ENCODE data around the gene ASMTL.
"Not testable (repeated sequence)": the region's sequence is repeated elsewhere in the genome, so short reads cannot be mapped to it uniquely, and the experiment has no call there.

Gene ASMTL

DNA sequence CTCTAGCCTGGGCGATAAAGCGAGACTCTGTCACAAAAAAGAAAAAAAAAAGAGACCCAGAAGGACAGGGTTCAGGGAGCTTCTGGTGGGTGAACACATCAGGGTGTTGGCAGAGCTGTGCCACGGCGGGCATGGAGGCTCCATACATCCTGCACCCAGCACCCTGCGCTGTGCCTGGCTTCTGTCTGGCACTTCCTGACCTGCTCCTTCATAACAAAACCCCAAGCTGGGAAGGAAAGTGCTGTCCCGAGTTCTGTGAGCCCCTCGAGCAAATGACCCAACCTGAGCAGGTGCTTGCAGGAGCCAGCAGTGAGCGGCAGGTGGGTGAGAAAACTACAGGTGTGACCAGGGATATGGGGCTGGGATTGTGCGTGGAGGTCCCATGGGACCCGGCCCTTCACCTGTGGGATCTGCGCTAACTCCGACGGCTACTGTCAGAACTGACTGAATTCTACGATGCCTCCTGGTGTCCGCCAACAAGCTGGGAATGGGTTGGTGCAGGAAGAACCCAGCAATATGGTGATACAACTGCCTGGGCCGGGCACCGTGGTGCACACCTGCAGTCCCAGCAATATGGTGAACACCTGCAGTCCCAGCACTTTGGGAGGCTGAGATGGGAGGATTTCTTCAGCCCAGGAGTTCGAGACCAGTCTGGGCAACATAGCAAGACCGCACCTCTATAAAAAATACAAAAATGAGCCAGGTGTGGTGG is 18.9 kb downstream of the ASMTL start:
- no peak for DNase-seq (ENCODE audit: low spot score)

GRCh38 chrX:1430451-1430850 is 22.3 kb downstream of the ASMTL start:
- DNase-seq (ENCODE audit: low spot score) = no peak

- no peak for DNase-seq (ENCODE audit: low spot score)
Measured at GRCh38 chrX:1427756-1428155, 25.0 kb downstream of the ASMTL start.

- DNase-seq (ENCODE audit: low spot score) = not testable (repeated sequence)
Measured at GRCh38 chrX:1426321-1426720, 26.4 kb downstream of the ASMTL start.

- no peak for DNase-seq (ENCODE audit: low spot score)
Measured at GRCh38 chrX:1425381-1425780, 27.3 kb downstream of the ASMTL start.

- no peak for DNase-seq (ENCODE audit: low spot score)
Measured at GRCh38 chrX:1424147-1424851, 28.4 kb downstream of the ASMTL start.

DNA sequence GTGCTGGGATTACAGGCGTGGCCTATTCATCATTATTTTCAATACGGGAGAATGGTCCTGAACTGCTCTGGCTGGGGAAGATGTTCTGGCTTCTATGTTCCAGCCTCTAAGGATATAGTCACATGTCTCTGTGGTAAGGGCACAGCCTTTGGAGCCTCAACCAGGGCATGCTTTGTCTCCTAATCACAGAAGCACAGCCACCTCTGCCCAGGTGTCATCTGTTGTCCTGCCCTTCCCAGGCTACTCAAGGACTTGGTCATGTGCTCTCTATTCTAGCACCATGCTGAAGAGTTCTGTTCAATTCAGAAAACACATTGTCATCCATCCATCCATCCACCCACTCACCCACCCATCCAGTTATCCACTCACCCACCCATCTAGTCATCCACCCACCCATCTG is 29.5 kb downstream of the ASMTL start:
- no peak for DNase-seq (ENCODE audit: low spot score)

- no peak for DNase-seq (ENCODE audit: low spot score)
Measured at GRCh38 chrX:1422135-1422465, 30.6 kb downstream of the ASMTL start.

- no peak for DNase-seq (ENCODE audit: low spot score)
Measured at GRCh38 chrX:1421433-1422134, 31.1 kb downstream of the ASMTL start.

DNA sequence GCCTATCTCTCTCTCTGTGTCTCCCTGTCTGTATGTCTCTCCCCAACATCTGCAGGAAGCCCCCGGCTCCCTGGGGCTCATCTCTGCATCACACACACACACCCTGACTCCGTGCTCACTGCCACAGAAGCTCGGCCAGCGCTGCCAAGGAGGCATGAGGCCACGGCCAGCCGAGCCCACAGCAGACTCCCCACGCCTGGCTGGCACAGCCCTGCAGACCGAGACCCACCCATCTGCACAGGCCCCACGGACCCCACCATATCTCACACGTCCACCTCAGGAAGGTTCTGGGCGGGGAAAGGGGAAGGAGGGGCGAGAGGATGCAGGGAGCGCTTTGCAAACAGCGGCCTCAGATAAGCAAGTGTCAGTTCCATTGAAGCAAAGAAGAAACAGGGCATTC is 32.3 kb downstream of the ASMTL start:
- no peak for DNase-seq (ENCODE audit: low spot score)

DNA sequence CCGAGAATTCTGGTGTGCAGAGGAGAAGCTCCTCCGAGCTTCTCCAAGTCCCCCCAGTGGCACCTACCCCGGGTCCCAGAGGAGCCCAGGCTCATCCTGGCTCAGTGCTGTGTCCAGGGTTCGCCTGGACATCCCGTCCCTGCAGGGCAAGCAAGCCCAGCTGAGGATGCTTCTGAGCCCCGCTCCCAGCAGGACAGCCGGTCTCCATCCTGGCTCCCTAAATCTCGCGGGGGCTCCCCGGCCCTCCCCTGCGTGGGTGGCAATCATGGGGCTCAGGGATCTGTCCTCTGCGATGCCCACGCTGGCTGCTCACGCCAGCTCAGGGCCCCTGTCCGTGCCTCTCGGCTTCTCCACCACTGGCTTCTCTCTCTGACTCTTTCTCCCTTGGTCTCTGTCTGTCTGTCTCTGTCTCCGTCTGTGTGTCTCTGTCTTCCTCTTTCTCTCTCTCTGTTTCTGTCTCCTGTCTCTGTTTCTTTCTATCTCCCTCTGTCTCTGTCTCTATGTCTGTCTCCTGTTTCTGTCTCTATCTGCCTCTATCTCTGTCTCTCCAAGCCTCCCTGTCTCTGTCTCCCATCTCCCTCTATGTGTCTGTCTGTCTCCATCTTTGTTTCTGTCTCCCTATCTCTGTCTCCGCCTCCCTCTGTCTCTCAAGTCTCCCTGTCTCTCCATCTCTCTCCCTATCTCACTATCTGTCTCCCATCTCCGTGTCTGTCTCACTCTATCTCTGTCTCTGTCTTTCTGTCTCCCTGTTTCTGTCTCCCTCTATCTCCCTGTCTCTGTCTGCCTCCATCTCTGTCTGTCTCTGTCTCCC is 33.0 kb downstream of the ASMTL start:
- no peak for DNase-seq (ENCODE audit: low spot score)

GRCh38 chrX:1418901-1419544 is 33.7 kb downstream of the ASMTL start:
- DNase-seq (ENCODE audit: low spot score) = no peak

GRCh38 chrX:1417921-1418771 is 34.6 kb downstream of the ASMTL start:
- DNase-seq (ENCODE audit: low spot score) = no peak

- no peak for DNase-seq (ENCODE audit: low spot score)
Measured at GRCh38 chrX:1416965-1417760, 35.5 kb downstream of the ASMTL start.

DNA sequence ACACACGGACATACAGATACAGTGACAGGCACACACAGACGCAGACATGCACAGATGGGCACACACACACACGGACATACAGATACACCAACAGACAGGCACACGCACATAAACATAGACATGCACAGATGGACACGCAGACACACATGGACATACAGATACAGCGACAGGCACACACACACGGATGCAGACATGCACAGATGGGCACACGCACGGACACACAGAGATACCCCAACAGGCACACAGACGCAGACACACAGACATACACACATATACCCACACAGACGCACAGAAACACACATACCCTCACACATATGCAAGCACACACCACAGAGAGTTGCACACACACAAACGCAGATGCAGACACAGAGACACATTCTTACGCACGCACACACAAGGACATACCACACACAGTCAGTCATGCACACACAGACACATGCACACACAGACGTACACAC is 36.4 kb downstream of the ASMTL start:
- no peak for DNase-seq (ENCODE audit: low spot score)

GRCh38 chrX:1412551-1413161 is 40.1 kb downstream of the ASMTL start:
- DNase-seq (ENCODE audit: low spot score) = no peak

DNA sequence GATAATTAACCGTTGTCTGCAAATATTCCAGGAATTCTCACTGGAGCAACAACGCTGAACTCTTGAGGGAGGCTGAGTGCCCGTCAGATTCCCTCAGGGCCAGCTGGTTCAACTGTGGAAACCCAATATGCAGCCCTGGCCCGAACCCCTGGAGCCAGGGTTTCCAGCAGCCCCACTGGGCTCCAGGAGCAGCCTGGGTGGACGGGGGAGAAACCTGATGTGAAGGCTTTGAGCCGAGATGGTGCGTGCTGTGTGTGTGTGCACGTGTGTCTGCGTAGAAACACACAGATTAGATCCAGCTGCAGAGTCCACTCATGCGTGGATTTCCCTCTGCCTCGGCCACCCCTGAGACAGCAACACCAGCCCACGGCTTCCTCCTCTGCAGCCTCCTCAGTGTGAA is 41.4 kb downstream of the ASMTL start:
- no peak for DNase-seq (ENCODE audit: low spot score)

- DNase-seq (ENCODE audit: low spot score) = no peak
Measured at GRCh38 chrX:1407035-1407434, 45.7 kb downstream of the ASMTL start.

GRCh38 chrX:1405769-1406168 is 46.9 kb downstream of the ASMTL start:
- not testable (repeated sequence) for DNase-seq (ENCODE audit: low spot score)

DNA sequence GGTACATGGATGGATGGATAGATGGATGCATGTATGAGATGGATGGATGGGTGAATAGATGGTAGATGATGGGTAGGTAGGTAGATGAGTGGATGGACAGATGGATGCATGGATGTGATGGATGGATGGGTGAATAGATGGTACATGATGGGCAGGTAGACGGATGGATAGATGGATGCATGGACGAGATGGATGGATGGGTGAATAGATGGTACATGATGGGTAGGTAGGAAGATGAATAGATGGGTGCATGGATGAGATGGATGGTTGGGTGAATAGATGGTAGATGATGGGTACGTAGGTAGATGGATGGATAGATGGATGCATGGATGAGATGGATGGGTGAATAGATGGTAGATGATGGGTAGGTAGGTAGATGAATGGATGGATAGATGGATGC is 48.8 kb downstream of the ASMTL start:
- not testable (repeated sequence) for DNase-seq (ENCODE audit: low spot score)

All from NAMALWA (cell line).